ENCODE measurements around the gene FBXL12. TPM values are rescaled to one million over a fixed set of nuclear protein-coding genes. Genes with fewer than 3 reads are reported as not detected.

The FBXL12 gene
- total and polyA plus RNA-seq, 2 of the 4 experiments (the other 2 are of a cell fraction): 8.1 to 42.6 TPM

Small RNA genes within 50 kb of the gene (microRNA-seq; reads per million reads assigned to microRNA genes)
- gene RF00156 (ENCODE audit: insufficient read depth, insufficient read length): not detected

Small RNA genes within 50 kb of the gene (small RNA-seq; reads per million reads assigned to genes)
- gene RF00156: 0 to 0.18 (median 0) reads per million in 5 experiments

Other genes starting within 250 kb of the FBXL12 start
- gene ZNF121, start 234.6 kb downstream of the FBXL12 start, total RNA-seq (2012; rRNA removed): 62.9 and 83.6 TPM in 2 replicates
- gene ZNF121, start 234.6 kb downstream of the FBXL12 start, polyA plus RNA-seq (2012; rRNA removed): 2.0 and 3.1 TPM in 2 replicates
- gene ZNF561, start 197.8 kb downstream of the FBXL12 start, total RNA-seq (2012; rRNA removed): 38.9 TPM in 2 replicates
- 15.9 and 22.5 TPM in 2 replicates for gene ZNF561, start 197.8 kb downstream of the FBXL12 start, polyA plus RNA-seq (2012; rRNA removed)
- 41.7 and 43.7 TPM in 2 replicates for gene ZNF562, start 144.0 kb downstream of the FBXL12 start, total RNA-seq (2012; rRNA removed)
- gene ZNF562, start 144.0 kb downstream of the FBXL12 start, polyA plus RNA-seq (2012; rRNA removed): 3.7 and 5.2 TPM in 2 replicates
- 5.3 and 6.5 TPM in 2 replicates for gene ZNF846, start 50.3 kb downstream of the FBXL12 start, total RNA-seq (2012; rRNA removed)
- gene ZNF846, start 50.3 kb downstream of the FBXL12 start, polyA plus RNA-seq (2012; rRNA removed): 4.6 and 5.7 TPM in 2 replicates
- 371 and 434 TPM in 2 replicates for gene UBL5, start 8.8 kb upstream of the FBXL12 start, total RNA-seq (2012; rRNA removed)
- gene UBL5, start 8.8 kb upstream of the FBXL12 start, polyA plus RNA-seq (2012; rRNA removed): 1,091 and 1,179 TPM in 2 replicates
- gene PIN1, start 16.2 kb upstream of the FBXL12 start, total RNA-seq (2012; rRNA removed): 76.0 and 77.2 TPM in 2 replicates
- 105 and 126 TPM in 2 replicates for gene PIN1, start 16.2 kb upstream of the FBXL12 start, polyA plus RNA-seq (2012; rRNA removed)
- 2.2 and 2.7 TPM in 2 replicates for gene OLFM2, start 117.4 kb upstream of the FBXL12 start, total RNA-seq (2012; rRNA removed)
- 5.1 and 6.2 TPM in 2 replicates for gene OLFM2, start 117.4 kb upstream of the FBXL12 start, polyA plus RNA-seq (2012; rRNA removed)
- gene COL5A3, start 191.4 kb upstream of the FBXL12 start, total RNA-seq (2012; rRNA removed): 0.54 and 0.56 TPM in 2 replicates
- gene COL5A3, start 191.4 kb upstream of the FBXL12 start, polyA plus RNA-seq (2012; rRNA removed): 1.5 TPM in 2 replicates
- gene RDH8, start 194.4 kb upstream of the FBXL12 start, total RNA-seq (2012; rRNA removed): 0.18 TPM in 1 of 2 replicates, not detected in the other
- not detected in 2 replicates for gene RDH8, start 194.4 kb upstream of the FBXL12 start, polyA plus RNA-seq (2012; rRNA removed)